GM12873 (cell line): ENCODE measurements around the gene DACH1.

Source experiments
- TF ChIP-seq, protein P1 (sequence below): IDR thresholded peaks from 2 replicates; pipeline ENCODE4 v1.5.1; 2012; ENCODE audit warnings: low read depth, mild to moderate bottlenecking, moderate library complexity, low read length, control low read depth; ENCODE audit not compliant: insufficient read depth; ENCODE audit errors: missing control alignments

The DACH1 gene

DNA sequence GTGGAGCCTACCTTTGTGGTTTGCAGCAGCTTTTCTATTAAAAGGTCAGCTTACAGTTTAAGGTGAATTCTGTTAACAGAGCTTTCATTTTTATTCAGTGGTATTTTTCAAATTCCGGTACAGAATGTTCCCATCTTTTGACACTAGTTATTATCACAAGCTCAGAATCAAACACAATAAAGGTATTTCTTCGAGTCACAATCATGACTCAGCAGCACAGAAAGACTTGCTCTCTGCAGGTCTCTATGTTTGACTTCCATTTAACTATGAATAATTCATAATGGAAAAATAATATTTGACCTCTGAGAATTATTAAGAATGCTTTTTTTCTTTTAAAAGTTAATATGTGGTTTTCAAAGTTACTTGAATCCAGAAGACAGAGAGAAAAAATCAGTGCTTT, 28.2 kb downstream of the DACH1 start:
- TF ChIP-seq, protein P1, sequence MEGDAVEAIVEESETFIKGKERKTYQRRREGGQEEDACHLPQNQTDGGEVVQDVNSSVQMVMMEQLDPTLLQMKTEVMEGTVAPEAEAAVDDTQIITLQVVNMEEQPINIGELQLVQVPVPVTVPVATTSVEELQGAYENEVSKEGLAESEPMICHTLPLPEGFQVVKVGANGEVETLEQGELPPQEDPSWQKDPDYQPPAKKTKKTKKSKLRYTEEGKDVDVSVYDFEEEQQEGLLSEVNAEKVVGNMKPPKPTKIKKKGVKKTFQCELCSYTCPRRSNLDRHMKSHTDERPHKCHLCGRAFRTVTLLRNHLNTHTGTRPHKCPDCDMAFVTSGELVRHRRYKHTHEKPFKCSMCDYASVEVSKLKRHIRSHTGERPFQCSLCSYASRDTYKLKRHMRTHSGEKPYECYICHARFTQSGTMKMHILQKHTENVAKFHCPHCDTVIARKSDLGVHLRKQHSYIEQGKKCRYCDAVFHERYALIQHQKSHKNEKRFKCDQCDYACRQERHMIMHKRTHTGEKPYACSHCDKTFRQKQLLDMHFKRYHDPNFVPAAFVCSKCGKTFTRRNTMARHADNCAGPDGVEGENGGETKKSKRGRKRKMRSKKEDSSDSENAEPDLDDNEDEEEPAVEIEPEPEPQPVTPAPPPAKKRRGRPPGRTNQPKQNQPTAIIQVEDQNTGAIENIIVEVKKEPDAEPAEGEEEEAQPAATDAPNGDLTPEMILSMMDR: no peak

DNA sequence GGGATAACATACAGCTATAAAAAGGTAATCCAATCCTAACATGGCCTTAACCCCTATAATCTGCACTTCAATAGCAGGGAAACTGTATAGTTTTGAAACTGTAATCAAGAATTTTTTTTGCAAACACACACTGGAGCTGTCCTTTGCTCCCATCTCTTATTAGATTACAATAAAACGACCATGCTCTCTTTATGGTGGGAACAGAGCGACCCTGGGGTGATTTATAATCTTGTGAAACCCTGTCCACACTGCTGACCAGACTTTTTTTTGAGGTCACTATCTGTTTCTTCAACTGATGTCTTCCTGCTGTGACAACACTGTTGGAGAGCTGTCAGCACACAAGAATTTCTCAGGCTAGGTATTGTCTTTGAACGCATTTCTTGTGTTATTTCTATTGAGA, 35.3 kb downstream of the DACH1 start:
- TF ChIP-seq, protein P1: no peak

DNA sequence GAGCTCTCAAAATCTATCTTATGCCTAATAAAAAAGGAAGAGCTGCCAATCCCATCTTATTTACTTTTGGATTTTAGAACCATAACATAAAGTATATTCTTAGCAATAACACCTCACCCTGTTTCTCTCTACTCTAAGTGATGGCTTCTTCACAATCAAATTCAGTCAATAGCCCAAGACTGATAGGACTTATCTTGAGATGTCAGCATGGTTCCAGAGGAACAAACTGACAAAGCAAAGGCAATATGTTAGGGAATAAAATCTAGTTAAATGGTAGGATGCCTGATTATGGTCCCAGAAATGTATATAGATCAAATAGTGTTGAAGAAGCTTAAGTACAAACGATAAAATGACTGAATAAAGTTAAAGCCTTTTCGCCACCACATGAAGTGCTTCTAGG, 36.3 kb downstream of the DACH1 start:
- TF ChIP-seq, protein P1: no peak

DNA sequence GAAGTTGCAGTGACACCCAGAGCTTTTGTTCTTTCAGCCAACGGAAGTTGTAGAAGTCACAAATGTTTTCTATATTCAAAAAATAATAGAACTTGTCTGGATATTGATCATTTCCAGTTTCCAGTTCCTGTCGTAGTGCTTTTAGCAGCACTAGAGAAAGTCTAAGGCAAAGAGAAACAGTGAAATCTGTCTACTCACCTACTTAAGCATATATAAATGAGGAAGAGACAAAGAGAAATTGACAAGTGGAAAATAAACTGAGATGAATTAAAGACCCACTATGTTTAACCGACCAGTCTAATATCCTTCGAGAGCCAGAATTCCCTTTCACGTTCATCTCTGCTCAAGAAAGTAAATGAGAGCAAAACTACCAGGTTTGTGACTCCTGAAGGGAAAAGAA, 36.7 kb downstream of the DACH1 start:
- TF ChIP-seq, protein P1: no peak

DNA sequence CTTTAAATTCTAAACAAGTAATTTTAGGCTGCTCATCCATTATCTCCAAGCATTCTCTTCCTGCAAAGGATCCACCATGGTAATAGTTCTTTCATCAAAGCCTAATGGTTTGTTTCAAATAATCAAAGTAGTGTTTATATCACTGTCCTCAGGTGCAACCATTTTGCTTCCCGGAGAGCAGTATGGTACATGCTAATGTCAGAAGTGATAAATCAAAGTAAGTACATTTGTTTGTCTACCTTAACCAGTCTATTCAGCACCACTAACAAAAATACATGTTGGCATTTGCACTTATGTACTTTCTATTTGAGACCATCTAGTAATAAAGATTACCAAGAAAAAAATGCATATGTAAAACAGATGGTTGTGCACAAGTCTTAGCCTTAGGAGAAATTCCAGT, 37.5 kb downstream of the DACH1 start:
- TF ChIP-seq, protein P1: no peak

DNA sequence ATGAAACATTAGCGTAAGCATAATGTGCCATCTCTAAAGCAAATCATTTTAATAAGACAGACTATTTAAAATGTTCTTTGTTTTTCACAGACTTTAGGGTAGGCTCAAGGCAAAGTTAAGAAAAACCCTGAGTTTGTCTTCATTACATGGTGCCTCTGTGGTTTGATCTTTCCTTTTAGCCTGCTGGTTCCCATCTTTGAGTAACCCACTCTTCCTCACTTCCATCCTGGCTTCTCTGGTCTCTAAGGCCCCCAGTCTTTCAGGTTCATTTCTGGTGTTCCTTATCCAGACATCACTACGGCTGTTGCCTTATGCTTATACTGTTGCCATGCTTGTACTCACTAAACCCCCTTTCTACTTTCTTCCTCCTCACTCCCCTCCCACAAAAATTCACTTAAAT, 38.4 kb downstream of the DACH1 start:
- TF ChIP-seq, protein P1: no peak

DNA sequence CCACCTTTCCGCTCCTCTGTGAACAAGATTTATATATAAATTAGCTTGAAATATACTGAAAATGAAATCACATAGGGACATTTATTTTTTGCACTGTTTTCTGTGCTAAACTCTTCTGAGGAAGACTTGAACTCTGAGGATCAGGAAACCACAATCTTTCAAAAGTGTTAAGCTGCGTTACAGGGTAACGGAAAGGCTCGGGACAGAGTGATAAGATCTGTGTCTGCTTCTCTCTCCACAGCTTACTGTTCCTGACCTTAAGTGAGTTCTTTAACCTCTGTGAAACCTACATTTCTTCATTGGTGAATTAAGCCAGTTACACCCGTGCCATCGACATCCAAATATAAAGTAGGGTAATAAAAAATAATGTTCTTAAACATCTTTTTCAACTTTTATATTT, 38.9 kb downstream of the DACH1 start:
- TF ChIP-seq, protein P1: no peak

DNA sequence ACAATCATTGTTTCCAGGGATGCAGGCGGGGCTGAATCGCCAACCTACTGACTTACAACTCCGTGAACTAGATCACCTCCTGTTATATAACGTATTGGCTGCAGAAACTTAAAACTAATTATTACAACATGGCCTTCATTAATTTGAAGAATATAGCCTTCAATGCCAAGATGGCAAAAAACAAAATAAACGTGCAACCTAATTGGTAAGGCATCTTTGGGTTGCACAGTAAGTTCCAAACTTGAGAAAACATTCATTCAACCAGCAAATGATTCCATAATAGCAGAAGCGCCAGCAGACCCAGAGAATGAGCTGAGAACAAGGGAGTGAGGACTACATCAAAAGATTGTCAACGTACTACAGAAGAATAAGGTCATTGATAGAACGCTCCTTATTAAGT, 39.8 kb downstream of the DACH1 start:
- TF ChIP-seq, protein P1: no peak
